Measurements from ENCODE around the gene KCNA3.

KCNA3 gene

GRCh38 chr1:110674337-110675059, at the start of gene KCNA3:
KCNA3 (minus strand) TSS chr1:110674940; CDS start chr1:110674809, 131 bp downstream.
- Histone ChIP-seq H3K9ac (ENCODE audit: low read length) (peak within 1 kb of the TSS; percentile 97), H2AFZ (ENCODE audit: low read depth, low read length) (no peak within 1 kb of the TSS), H3K27me3 (ENCODE audit: low read depth, low read length) (no peaks in the 10 kb centered on the region), H3K4me2 (ENCODE audit: low read length) (peak within 1 kb of the TSS; percentile 93), H3K4me1 (ENCODE audit: low read length) (peaks cover 11% of the 10 kb centered on the region), H3K36me3 (replicated peaks; ENCODE audit: low read depth, low read length) (peaks cover 32% of the 10 kb centered on the region), H3K9me3 (ENCODE audit: insufficient read depth, low read length) (no peaks in the 10 kb centered on the region), H3K4me3 (ENCODE audit: low read length) (peak within 1 kb of the TSS; percentile 90), H3K79me2 (ENCODE audit: low read length) (peaks cover 63% of the 10 kb centered on the region), H4K20me1 (ENCODE audit: insufficient read depth, low read length) (peaks cover 26% of the 10 kb centered on the region), H3K27ac (ENCODE audit: low read length) (peak within 1 kb of the TSS; percentile 96)
- TF ChIP-seq CTCF (IDR thresholded peaks at IDR 0.05; ENCODE audit: low read depth, low read length) (peak; percentile 25; the same call in 1 of the 2 replicates), EZH2phosphoT487 (IDR thresholded peaks at IDR 0.05; ENCODE audit: low read depth) (no peak)

- no peak overlapping the region for H3K4me2 ChIP-seq (ENCODE audit: low read length)
These were observed 48.1 kb upstream of the KCNA3 start for GRCh38 chr1:110722807-110723206.

GRCh38 chr1:110719908-110720307, 45.2 kb upstream of the KCNA3 start:
- Histone ChIP-seq H3K27ac (ENCODE audit: low read length) (no peak overlapping the region), H3K36me3 (replicated peaks; ENCODE audit: low read depth, low read length) (no peaks in the 10 kb centered on the region), H3K9me3 (ENCODE audit: insufficient read depth, low read length) (no peaks in the 10 kb centered on the region), H4K20me1 (ENCODE audit: insufficient read depth, low read length) (no peaks in the 10 kb centered on the region), H3K9ac (ENCODE audit: low read length) (no peak overlapping the region), H3K27me3 (ENCODE audit: low read depth, low read length) (no peaks in the 10 kb centered on the region; the same call in 1 of the 2 replicates), H3K4me2 (ENCODE audit: low read length) (no peak overlapping the region), H3K79me2 (ENCODE audit: low read length) (no peaks in the 10 kb centered on the region), H2AFZ (ENCODE audit: low read depth, low read length) (no peak overlapping the region), H3K4me3 (ENCODE audit: low read length) (no peak overlapping the region), H3K4me1 (ENCODE audit: low read length) (no peaks in the 10 kb centered on the region)
- TF ChIP-seq CTCF (IDR thresholded peaks at IDR 0.05; ENCODE audit: low read depth, low read length), result no peak
- no peak for TF ChIP-seq EZH2phosphoT487 (IDR thresholded peaks at IDR 0.05; ENCODE audit: low read depth)

More at GRCh38 chr1:110722807-110723206, 48.1 kb upstream of the KCNA3 start:
- H3K9ac ChIP-seq (ENCODE audit: low read length), result no peak overlapping the region
- H3K79me2 ChIP-seq (ENCODE audit: low read length), result no peaks in the 10 kb centered on the region
- no peaks in the 10 kb centered on the region for H3K36me3 ChIP-seq (replicated peaks; ENCODE audit: low read depth, low read length)
- H3K27me3 ChIP-seq (ENCODE audit: low read depth, low read length), result no peaks in the 10 kb centered on the region; the same call in 1 of the 2 replicates
- no peaks in the 10 kb centered on the region for H4K20me1 ChIP-seq (ENCODE audit: insufficient read depth, low read length)
- no peak overlapping the region for H3K4me3 ChIP-seq (ENCODE audit: low read length)
- TF ChIP-seq CTCF (IDR thresholded peaks at IDR 0.05; ENCODE audit: low read depth, low read length) (no peak), EZH2phosphoT487 (IDR thresholded peaks at IDR 0.05; ENCODE audit: low read depth) (no peak)
- H3K27ac ChIP-seq (ENCODE audit: low read length), result no peak overlapping the region
- H3K4me1 ChIP-seq (ENCODE audit: low read length), result peaks cover 12% of the 10 kb centered on the region
- no peaks in the 10 kb centered on the region for H3K9me3 ChIP-seq (ENCODE audit: insufficient read depth, low read length)
- no peak overlapping the region for H2AFZ ChIP-seq (ENCODE audit: low read depth, low read length)

GRCh38 chr1:110718452-110718851, 43.7 kb upstream of the KCNA3 start:
- Histone ChIP-seq H2AFZ (ENCODE audit: low read depth, low read length) (no peak overlapping the region), H4K20me1 (ENCODE audit: insufficient read depth, low read length) (no peaks in the 10 kb centered on the region), H3K9me3 (ENCODE audit: insufficient read depth, low read length) (no peaks in the 10 kb centered on the region), H3K4me2 (ENCODE audit: low read length) (no peak overlapping the region), H3K9ac (ENCODE audit: low read length) (no peak overlapping the region), H3K79me2 (ENCODE audit: low read length) (no peaks in the 10 kb centered on the region), H3K36me3 (replicated peaks; ENCODE audit: low read depth, low read length) (no peaks in the 10 kb centered on the region), H3K27ac (ENCODE audit: low read length) (no peak overlapping the region), H3K4me1 (ENCODE audit: low read length) (no peaks in the 10 kb centered on the region), H3K4me3 (ENCODE audit: low read length) (no peak overlapping the region), H3K27me3 (ENCODE audit: low read depth, low read length) (no peaks in the 10 kb centered on the region; the same call in 1 of the 2 replicates)
- no peak for TF ChIP-seq CTCF (IDR thresholded peaks at IDR 0.05; ENCODE audit: low read depth, low read length)
- no peak for TF ChIP-seq EZH2phosphoT487 (IDR thresholded peaks at IDR 0.05; ENCODE audit: low read depth)
